KBM-7 (cell line): ENCODE data around the gene UNC13B.
A peak's percentile ranks its signal among the peaks of the same experiment; 100 is the strongest.
"Not testable (repeated sequence)": the region's sequence is repeated elsewhere in the genome, so short reads cannot be mapped to it uniquely, and the experiment has no call there.

ENCODE experiments used
- DNase-seq: peaks from one replicate; pipeline ENCODE4 v3.0.0-alpha.2; 2015
- in situ Hi-C: fragments of 300-500 bp; cut with MboI; formaldehyde crosslinking; loops from 2 replicates; pipeline ENCODE4 v1.14.3; 2020; ENCODE audit warnings: low sequenced_read_pairs, low pct_unique_long_range_greater_than_20kb, mixed read lengths

UNC13B gene

DNA sequence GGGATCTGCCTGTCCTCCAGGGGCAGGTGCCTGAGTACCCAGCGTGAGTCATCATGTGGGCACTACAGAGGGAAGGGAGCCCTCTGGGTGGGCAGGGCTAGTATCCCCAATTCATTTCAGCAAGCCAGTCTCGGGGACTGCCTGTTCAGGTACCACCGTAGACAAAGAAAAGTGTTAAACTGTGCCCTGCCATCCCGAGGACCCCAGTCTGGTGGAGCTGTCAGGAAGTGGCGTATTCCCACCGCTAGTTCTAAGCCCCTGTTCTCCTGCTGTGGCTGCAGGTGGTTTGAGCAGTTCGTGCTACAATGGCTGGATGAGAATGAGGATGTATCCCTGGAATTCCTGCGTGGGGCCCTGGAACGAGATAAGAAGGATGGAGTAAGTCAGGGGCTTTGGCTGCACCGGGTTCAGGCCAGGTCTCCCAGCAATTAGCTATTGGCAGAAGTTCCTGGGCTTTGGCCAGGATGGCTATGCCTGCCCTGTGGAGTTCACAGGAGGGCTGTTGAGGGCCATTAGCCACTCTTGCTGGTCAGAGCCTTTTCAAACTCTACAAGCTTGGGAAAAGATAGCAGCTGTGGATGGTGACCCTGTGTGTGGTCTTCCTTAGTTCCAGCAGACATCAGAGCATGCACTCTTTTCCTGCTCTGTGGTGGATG, 234.9 kb downstream of the UNC13B start:
- in situ Hi-C loops, result no loop called here
- DNase-seq, result no peak

GRCh38 chr9:35397216-35397698, 235.4 kb downstream of the UNC13B start:
- in situ Hi-C loops, result no loop called here
- no peak for DNase-seq

DNA sequence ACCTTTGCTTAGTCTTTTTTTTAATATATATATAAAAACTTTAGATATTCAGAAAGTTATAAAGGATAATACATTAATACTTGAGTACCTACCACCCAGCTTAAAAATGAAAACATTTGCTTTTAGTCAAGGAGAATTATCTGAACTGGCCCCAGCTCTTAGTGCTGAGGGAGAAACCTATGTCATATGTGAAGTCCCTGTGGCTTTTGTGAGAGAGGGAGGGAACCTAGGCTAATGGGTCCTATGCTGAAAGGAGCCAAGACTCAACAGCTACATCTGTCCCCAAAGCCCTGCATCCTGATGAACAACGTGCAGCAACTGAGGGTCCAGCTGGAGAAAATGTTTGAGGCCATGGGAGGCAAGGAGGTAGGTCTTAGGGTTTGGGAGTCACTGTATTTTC, 236.1 kb downstream of the UNC13B start:
- DNase-seq, result no peak
- in situ Hi-C loops, result no loop called here

DNA sequence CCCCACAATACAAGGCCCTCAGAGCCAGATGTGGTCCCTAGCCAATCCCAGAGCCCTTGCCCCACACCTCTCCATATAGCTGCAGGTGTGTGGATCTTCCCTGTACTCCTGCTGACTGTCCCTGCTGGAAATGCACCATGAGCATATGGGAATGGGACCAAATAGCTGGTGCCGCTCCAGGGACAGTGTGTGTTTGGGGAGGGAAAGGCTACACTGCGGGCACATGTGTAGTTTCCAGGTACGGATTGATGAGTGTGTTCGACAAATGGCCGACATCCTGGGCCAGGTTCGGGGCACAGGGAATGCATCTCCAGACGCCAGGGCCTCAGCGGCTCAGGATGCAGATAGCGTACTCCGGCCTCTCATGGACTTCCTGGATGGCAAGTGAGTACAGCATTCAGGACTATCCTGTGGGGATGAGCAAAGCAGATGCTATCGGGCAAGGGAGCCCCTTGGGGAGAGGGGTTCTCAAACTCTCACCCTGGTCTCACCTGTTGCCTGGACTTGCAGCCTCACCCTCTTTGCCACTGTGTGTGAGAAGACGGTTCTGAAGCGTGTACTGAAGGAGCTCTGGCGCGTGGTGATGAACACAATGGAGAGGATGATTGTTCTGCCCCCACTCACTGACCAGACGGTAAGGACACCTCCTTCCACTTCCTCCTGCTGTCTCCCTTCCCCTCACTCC, 237.0 kb downstream of the UNC13B start:
- DNase-seq, result no peak
- in situ Hi-C loops, result no loop called here

DNA sequence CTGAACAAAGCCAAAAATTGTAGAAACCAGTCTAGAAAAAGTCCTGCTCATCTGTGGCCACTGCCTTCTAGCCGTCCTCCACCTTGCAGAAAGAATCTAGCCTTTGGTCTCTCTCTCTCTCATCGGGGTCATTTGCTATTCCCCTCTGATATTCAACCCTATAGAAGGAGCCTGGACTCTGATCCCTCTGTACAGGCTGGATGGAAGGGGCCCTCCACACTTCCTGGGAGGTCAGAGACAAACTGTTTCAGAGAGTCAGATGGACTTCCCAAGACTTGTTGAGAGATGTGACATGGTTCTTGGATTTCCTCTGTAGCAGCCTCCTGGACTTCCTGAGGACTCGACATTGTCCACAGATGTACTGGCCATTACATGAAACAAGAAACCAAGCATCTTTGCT, 243.1 kb downstream of the UNC13B start:
- DNase-seq, result no peak
- in situ Hi-C loops, result no loop called here

DNA sequence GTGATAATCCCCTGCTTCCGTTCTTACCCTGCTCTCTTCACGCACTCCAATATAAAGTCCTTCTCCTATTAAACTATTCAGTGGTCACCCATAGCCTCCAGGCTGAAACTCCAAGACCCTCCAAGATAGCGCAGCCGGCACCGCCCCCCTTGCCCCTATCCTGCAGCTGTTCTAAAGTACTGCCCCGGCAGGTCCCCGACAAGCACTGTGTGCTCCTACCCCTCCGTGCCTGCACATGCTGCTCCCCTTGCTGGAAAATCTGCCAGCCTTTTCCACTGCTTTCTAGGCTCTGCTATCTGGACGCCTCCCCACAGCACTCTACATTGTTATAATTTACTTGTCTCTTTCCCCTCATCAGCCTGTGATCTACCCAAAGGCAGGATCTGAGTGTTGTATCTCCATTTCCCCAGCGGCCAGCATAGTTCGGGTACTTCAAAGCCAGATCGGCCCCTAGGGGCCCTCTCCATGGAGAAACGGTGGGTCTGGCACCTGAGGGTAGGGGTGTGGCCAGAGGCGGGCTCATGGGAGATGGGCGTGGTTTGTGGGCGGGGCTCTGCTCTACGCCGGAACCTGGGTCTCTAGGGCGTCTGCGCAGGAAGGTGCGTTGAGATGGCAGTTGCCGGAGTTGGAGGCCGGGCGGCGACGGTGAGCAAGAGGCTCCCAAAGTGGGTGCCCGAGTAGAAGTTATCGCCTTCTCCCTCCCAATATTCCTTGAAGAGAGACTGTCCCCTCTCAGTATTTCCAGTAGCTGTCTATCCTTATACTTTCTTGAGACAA, 244.6 kb downstream of the UNC13B start:
- in situ Hi-C loops, result no loop called here
- DNase-seq, result no peak

DNA sequence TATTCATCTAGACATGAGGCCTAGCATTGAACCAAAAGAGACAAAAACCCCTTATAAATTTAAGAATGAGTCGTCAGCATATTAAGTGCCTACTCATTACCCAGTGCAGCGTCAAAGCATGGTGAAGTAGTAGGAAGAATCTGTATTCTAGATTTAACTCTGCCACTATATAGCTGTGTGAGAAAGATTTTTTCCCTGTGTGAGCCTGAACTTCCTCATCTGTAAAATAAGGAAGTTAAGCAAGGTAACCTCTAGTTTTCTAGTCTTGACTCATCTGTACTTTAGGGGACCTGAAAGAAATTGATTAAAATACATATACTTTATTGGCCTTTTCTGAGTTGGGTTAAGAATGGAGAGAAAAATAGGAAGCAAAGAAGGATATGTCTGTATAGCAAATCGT, 246.0 kb downstream of the UNC13B start:
- DNase-seq, result peak; percentile 74
- in situ Hi-C loops, result no loop called here

DNA sequence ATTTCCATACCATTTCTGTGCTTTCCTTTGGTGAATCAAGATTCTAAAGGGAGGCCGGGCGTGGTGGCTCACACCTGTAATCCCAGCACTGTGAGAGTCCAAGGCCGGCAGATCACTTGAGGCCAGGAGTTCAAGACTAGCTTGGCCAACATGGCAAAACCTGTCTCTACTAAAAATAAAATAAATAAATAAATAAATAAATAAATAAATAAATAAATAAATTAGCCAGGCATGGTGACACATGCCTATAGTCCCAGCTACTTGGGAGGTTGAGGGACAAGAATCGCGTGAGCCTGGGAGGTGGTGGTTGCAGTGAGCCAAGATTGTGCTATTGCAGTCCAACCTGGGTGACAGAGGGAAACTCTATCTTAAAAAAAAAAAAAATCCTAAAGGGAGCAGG, 247.6 kb downstream of the UNC13B start:
- in situ Hi-C loops, DNase-seq: not testable (repeated sequence)

DNA sequence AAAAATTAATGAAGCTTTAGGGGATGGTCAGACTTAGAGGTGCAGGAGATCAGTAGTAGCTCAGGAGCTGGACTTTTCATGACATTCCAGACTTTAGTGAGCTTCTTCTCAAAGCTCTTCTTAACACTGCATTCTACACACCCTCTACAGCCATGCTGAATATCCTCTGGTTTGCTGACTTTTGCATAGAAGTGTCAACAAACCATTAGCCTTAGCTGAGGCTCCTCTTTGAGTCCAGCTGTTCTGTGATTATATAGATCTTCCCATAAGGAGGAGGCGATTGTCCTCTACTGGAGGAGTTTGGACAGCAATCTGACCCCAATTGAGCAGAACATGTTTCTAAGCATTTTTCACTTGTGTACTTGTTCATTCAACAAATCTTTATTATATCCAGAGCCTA, 253.1 kb downstream of the UNC13B start:
- in situ Hi-C loops, result no loop called here
- DNase-seq, result no peak

- in situ Hi-C loops, result no loop called here
- no peak for DNase-seq
Observed at GRCh38 chr9:35415402-35416097, 253.7 kb downstream of the UNC13B start.

GRCh38 chr9:35416098-35416427, 254.3 kb downstream of the UNC13B start:
- no peak for DNase-seq
- in situ Hi-C loops, result no loop called here

GRCh38 chr9:35422346-35422745, 260.5 kb downstream of the UNC13B start:
- DNase-seq, result no peak
- in situ Hi-C loops, result no loop called here

DNA sequence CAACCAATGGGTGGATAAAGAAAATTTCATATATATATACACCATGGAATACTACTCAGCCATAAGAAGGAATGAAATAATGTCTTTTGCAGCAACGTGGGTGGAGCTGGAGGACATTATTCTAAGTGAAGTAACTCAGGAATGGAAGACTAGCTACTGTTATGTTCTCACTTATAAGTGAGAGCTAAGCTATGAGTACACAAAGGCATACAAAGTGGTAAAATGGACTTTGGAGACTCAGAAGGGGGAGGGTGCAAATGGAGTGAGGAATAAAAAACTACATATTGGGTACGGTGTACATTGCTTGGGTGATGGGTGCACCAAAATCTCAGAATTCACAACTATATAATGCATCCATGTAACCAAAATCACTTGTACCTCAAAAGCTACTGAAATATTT, 260.9 kb downstream of the UNC13B start:
- no peak for DNase-seq
- in situ Hi-C loops, result no loop called here

DNA sequence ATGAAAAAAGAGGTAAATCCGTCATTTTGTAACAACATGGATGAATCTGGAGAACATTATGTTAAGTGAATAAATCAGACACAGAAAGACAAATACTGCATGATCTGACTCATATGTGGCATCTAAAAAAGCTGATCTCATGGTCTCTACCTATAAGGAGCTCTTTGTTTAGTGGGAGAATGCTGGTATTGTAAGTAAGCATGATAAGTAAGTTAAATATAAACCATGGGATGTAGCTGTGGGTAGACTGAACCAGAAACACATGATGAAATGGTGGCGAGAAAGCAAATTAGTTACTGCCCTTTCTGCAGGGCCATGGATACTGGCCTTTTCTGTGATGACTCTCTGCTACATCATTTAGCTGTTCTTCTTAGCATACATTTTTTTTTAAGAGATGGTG, 261.7 kb downstream of the UNC13B start:
- no peak for DNase-seq
- in situ Hi-C loops, result no loop called here

- in situ Hi-C loops, result no loop called here
- no peak for DNase-seq
Observed at GRCh38 chr9:35424356-35425352, 262.8 kb downstream of the UNC13B start.

DNA sequence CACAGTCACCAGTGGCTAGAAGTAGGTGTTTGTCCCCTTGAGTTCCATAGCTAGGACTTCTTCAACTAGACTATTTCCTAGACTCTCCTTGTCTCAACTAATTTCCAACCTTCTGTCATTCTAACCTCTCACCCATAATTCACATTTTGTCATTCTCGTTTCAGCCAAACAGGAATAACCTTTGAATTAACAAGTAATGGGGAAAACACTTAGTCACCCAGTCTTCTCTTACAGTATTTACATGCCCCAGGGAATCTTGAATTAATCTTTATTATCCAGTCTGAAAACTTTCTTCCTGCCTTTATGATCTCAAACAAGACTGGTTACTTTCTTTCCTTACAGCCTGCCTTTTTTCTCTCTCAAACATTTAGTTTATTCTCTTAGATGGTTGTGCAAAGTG, 264.8 kb downstream of the UNC13B start:
- no peak for DNase-seq
- in situ Hi-C loops, result no loop called here

GRCh38 chr9:35431467-35431866, 269.7 kb downstream of the UNC13B start:
- DNase-seq, result no peak
- in situ Hi-C loops, result no loop called here

- in situ Hi-C loops, result no loop called here
- no peak for DNase-seq
Observed at GRCh38 chr9:35432076-35432475, 270.3 kb downstream of the UNC13B start.

GRCh38 chr9:35436933-35437332, 275.1 kb downstream of the UNC13B start:
- in situ Hi-C loops, result no loop called here
- peak; percentile 35 for DNase-seq
